Fibroblast of skin of abdomen (primary cell): ENCODE data around the gene BICDL1. TPM values are rescaled to one million over a fixed set of nuclear protein-coding genes. Genes with fewer than 3 reads are reported as not detected.
"Not testable (repeated sequence)": the region's sequence is repeated elsewhere in the genome, so short reads cannot be mapped to it uniquely, and the experiment has no call there.

ENCODE experiments used
- DNase-seq: peaks from one replicate; pipeline ENCODE4 v3.0.0-alpha.2; 2013
- polyA plus RNA-seq, 2 experiments: library from polyadenylated mRNA; unstranded; fragments of 120-200 nt; gene quantifications; one replicate each; pipeline ENCODE4 v1.2.1, GENCODE V29; 2013; ENCODE audit not compliant: insufficient read length in 2 of 2

The BICDL1 gene
- 0.13 TPM for polyA plus RNA-seq (2013, experiment 1 of 2; ENCODE audit: insufficient read length)
- polyA plus RNA-seq (2013, experiment 2 of 2; ENCODE audit: insufficient read length), result 0.12 TPM

GRCh38 chr12:119988472-119989360, at the start of gene BICDL1:
Gene BICDL1, plus strand, starts transcription at chr12:119989236. Its CDS starts 633 bp downstream, at chr12:119989869.
- DNase-seq, result peak; percentile 46

- DNase-seq, result peak; percentile 36
Measured at GRCh38 chr12:119940897-119941296, 48.1 kb upstream of the BICDL1 start.

- DNase-seq, result no peak
Measured at GRCh38 chr12:119942386-119942785, 46.6 kb upstream of the BICDL1 start.

GRCh38 chr12:119946213-119946612, 42.8 kb upstream of the BICDL1 start:
- DNase-seq, result no peak

- no peak for DNase-seq
Measured at GRCh38 chr12:119949145-119949544, 39.9 kb upstream of the BICDL1 start.

GRCh38 chr12:119949594-119949993, 39.4 kb upstream of the BICDL1 start:
- DNase-seq, result no peak

GRCh38 chr12:119956047-119956446, 33.0 kb upstream of the BICDL1 start:
- no peak for DNase-seq

- no peak for DNase-seq
Measured at GRCh38 chr12:119957135-119957534, 31.9 kb upstream of the BICDL1 start.

GRCh38 chr12:119959435-119959834, 29.6 kb upstream of the BICDL1 start:
- DNase-seq, result no peak

- DNase-seq, result no peak
Measured at GRCh38 chr12:119964123-119964522, 24.9 kb upstream of the BICDL1 start.

- DNase-seq, result no peak
Measured at GRCh38 chr12:119964929-119965328, 24.1 kb upstream of the BICDL1 start.

GRCh38 chr12:119980242-119980641, 8.8 kb upstream of the BICDL1 start:
- no peak for DNase-seq

- DNase-seq, result not testable (repeated sequence)
Measured at GRCh38 chr12:119980702-119981101, 8.3 kb upstream of the BICDL1 start.

- DNase-seq, result peak; percentile 26
Measured at GRCh38 chr12:119989361-119989730, 310 bp downstream of the BICDL1 start.

GRCh38 chr12:119989731-119990381, 820 bp downstream of the BICDL1 start:
- DNase-seq, result peak; percentile 66

GRCh38 chr12:119990382-119990874, 1.4 kb downstream of the BICDL1 start:
- DNase-seq, result no peak

GRCh38 chr12:119992129-119992705, 3.2 kb downstream of the BICDL1 start:
- no peak for DNase-seq

- DNase-seq, result no peak
Measured at GRCh38 chr12:119994892-119995658, 6.0 kb downstream of the BICDL1 start.

GRCh38 chr12:119996417-119996816, 7.4 kb downstream of the BICDL1 start:
- DNase-seq, result no peak

- no peak for DNase-seq
Measured at GRCh38 chr12:119998471-119999245, 9.6 kb downstream of the BICDL1 start.

- no peak for DNase-seq
Measured at GRCh38 chr12:120000556-120000955, 11.5 kb downstream of the BICDL1 start.
